NCI-H2171 treated with DMSO at 0.1 percent for 48 hours (cell line): ENCODE measurements around the gene FBN1.

Experiments
- DNase-seq: peaks from one replicate; lab custom pipeline; 2025; lab: John Stamatoyannopoulos, UW

The FBN1 gene

GRCh38 chr15:48645558-48646330 lies at the start of gene FBN1:
Gene FBN1, minus strand, starts transcription at chr15:48645709. Its CDS starts 940 bp downstream, at chr15:48644769.
- DNase-seq = peak; percentile 12

- no peak for DNase-seq
These were observed 48.0 kb upstream of the FBN1 start for GRCh38 chr15:48693484-48693883.

GRCh38 chr15:48688493-48688892 lies 43.0 kb upstream of the FBN1 start:
- DNase-seq = no peak

- no peak for DNase-seq
These were observed 38.7 kb upstream of the FBN1 start for GRCh38 chr15:48683991-48684765.

GRCh38 chr15:48682942-48683651 lies 37.6 kb upstream of the FBN1 start:
- no peak for DNase-seq

- no peak for DNase-seq
These were observed 35.8 kb upstream of the FBN1 start for GRCh38 chr15:48681353-48681752.

- DNase-seq = no peak
These were observed 35.3 kb upstream of the FBN1 start for GRCh38 chr15:48680841-48681240.

GRCh38 chr15:48679952-48680351 lies 34.4 kb upstream of the FBN1 start:
- no peak for DNase-seq

- DNase-seq = no peak
These were observed 33.3 kb upstream of the FBN1 start for GRCh38 chr15:48678851-48679250.

GRCh38 chr15:48677821-48678220 lies 32.3 kb upstream of the FBN1 start:
- no peak for DNase-seq

GRCh38 chr15:48675436-48675835 lies 29.9 kb upstream of the FBN1 start:
- DNase-seq = no peak

- no peak for DNase-seq
These were observed 29.4 kb upstream of the FBN1 start for GRCh38 chr15:48674876-48675275.

- no peak for DNase-seq
These were observed 26.7 kb upstream of the FBN1 start for GRCh38 chr15:48672206-48672605.

GRCh38 chr15:48671103-48672022 lies 25.9 kb upstream of the FBN1 start:
- no peak for DNase-seq

- no peak for DNase-seq
These were observed 22.2 kb upstream of the FBN1 start for GRCh38 chr15:48667701-48668100.

- DNase-seq = no peak
These were observed 18.9 kb upstream of the FBN1 start for GRCh38 chr15:48664436-48664835.

GRCh38 chr15:48657950-48658591 lies 12.6 kb upstream of the FBN1 start:
- no peak for DNase-seq

- no peak for DNase-seq
These were observed 9.3 kb upstream of the FBN1 start for GRCh38 chr15:48654801-48655200.

- DNase-seq = no peak
These were observed 8.6 kb upstream of the FBN1 start for GRCh38 chr15:48653913-48654670.

- no peak for DNase-seq
These were observed 7.7 kb upstream of the FBN1 start for GRCh38 chr15:48653216-48653615.
